VCaP (cell line): ENCODE results near the gene GAPVD1.

Source experiments
- H3K27ac ChIP-seq: fragments of 450-650 bp; 2 replicates; pipeline ENCODE4 v1.5.1; 2017
- CTCF ChIP-seq: fragments of 450-650 bp; conservative IDR thresholded peaks from 2 replicates; pipeline ENCODE4 v1.5.1; 2017; ENCODE audit warnings: mild to moderate bottlenecking, moderate library complexity

Gene GAPVD1

GRCh38 chr9:125366676-125367075 lies 105.0 kb downstream of the GAPVD1 start:
- TF ChIP-seq CTCF: no peak

GRCh38 chr9:125370786-125371185 lies 109.2 kb downstream of the GAPVD1 start:
- TF ChIP-seq CTCF: no peak
- no peak overlapping the region for H3K27ac ChIP-seq

More at GRCh38 chr9:125366676-125367075, 105.0 kb downstream of the GAPVD1 start:
- no peak overlapping the region for H3K27ac ChIP-seq

- no peak overlapping the region for H3K27ac ChIP-seq
- no peak for TF ChIP-seq CTCF
Measured at GRCh38 chr9:125372441-125373226, 111.0 kb downstream of the GAPVD1 start.

- H3K27ac ChIP-seq: peak overlapping the region; percentile 37; the same call in 1 of the 2 replicates
- peak; percentile 90 for TF ChIP-seq CTCF
Measured at GRCh38 chr9:125374443-125375309, 113.0 kb downstream of the GAPVD1 start.

- TF ChIP-seq CTCF: no peak
- H3K27ac ChIP-seq: no peak overlapping the region
Measured at GRCh38 chr9:125375820-125376219, 114.2 kb downstream of the GAPVD1 start.

GRCh38 chr9:125376261-125377226 lies 114.9 kb downstream of the GAPVD1 start:
- TF ChIP-seq CTCF: no peak
- no peak overlapping the region for H3K27ac ChIP-seq
